DND-41 (cell line): ENCODE measurements around the gene PRKCB.

ENCODE experiments used
- ATAC-seq: fragments of 200-7000 bp; cut with Tn5 transposase; 3 replicates; pipeline ENCODE4 v1.9.1; 2021; ENCODE audit warnings: low read depth; ENCODE audit not compliant: insufficient read depth
- DNase-seq: peaks from one replicate; pipeline ENCODE4 v3.0.0-alpha.2; 2020
- H2AFZ ChIP-seq: 2 replicates; pipeline ENCODE4 v1.6.0; 2012; ENCODE audit warnings: low read depth, low read length
- H3K27ac ChIP-seq: 2 replicates; pipeline ENCODE4 v1.5.1; 2012; ENCODE audit warnings: low read length, inconsistent platforms
- H3K27me3 ChIP-seq: fragments of 200-600 bp; sonication (generic); 2 replicates; pipeline ENCODE4 v1.6.0; 2012; ENCODE audit warnings: low read length, mild to moderate bottlenecking, inconsistent platforms; ENCODE audit not compliant: insufficient read depth, poor library complexity
- H3K36me3 ChIP-seq: 2 replicates; pipeline ENCODE4 v1.5.1; 2012; ENCODE audit warnings: low read length, inconsistent platforms; ENCODE audit not compliant: insufficient read depth
- H3K4me1 ChIP-seq: 2 replicates; pipeline ENCODE4 v1.5.1; 2012; ENCODE audit warnings: mild to moderate bottlenecking, low read length; ENCODE audit not compliant: insufficient read depth
- H3K4me2 ChIP-seq: 2 replicates; pipeline ENCODE4 v1.6.0; 2012; ENCODE audit warnings: mild to moderate bottlenecking, moderate library complexity, low read length, inconsistent platforms; ENCODE audit not compliant: insufficient read depth
- H3K4me3 ChIP-seq, 2 experiments: fragments of 200-600 bp in 1 of 2; shearing (Covaris generic) in 1 of 2; 2 replicates each; pipeline ENCODE4 v1.5.1; 2012 to 2016; ENCODE audit warnings: inconsistent platforms in 2 of 2, low read length in 2 of 2, mild to moderate bottlenecking in 2 of 2, low read depth in 1 of 2, moderate library complexity in 1 of 2
- H3K79me2 ChIP-seq: 2 replicates; pipeline ENCODE4 v1.6.0; 2012; ENCODE audit warnings: low read length, inconsistent platforms; ENCODE audit not compliant: insufficient read depth
- H3K9ac ChIP-seq: 2 replicates; pipeline ENCODE4 v1.6.0; 2012; ENCODE audit warnings: low read depth, mild to moderate bottlenecking, inconsistent platforms, low read length, moderate library complexity
- H3K9me3 ChIP-seq: 2 replicates; pipeline ENCODE4 v1.5.1; 2012; ENCODE audit warnings: low read length, moderate library complexity, mild to moderate bottlenecking, inconsistent platforms; ENCODE audit not compliant: insufficient read depth, severe bottlenecking
- H4K20me1 ChIP-seq: 2 replicates; pipeline ENCODE4 v1.6.0; 2012; ENCODE audit warnings: low read length; ENCODE audit not compliant: insufficient read depth
- EZH2 ChIP-seq: IDR thresholded peaks from 3 replicates; pipeline ENCODE4 v1.6.1; 2012; ENCODE audit warnings: borderline replicate concordance, low read depth, mild to moderate bottlenecking, moderate library complexity, low read length, inconsistent platforms; ENCODE audit not compliant: severe bottlenecking
- TF ChIP-seq, protein P1 (sequence below): IDR thresholded peaks from 2 replicates; pipeline ENCODE4 v1.5.1; 2012; ENCODE audit warnings: borderline replicate concordance, low read length, moderate library complexity, mild to moderate bottlenecking; ENCODE audit not compliant: poor library complexity, severe bottlenecking; ENCODE audit errors: extremely low read depth

PRKCB gene

DNA sequence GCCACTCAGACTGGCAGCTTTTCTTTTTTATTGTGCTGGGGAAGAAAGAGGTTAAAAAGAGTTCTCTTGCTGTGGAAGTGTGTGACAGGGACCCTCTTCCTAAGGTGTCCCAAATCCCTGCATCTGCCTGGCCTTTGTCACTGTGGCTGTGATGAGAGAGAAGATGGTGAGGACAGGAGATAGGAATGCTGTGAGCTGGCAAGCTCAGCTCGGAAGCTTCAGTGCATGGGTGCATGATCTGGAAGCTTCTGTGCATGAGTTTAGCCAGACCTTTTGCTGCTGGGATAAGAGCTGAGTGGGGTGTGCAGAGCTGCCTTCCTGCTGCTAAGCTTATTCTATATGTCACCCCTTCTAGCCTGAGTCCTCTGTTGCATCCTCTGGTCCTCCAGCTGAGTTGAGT is 317.0 kb downstream of the PRKCB start:
- no peak for ATAC-seq
- 0 out of 2 replicates have a peak, but pooled peaks cover 3% of the 10 kb centered on the region for H4K20me1 ChIP-seq
- no peaks in the 10 kb centered on the region for H3K4me1 ChIP-seq
- no peak overlapping the region for H2AFZ ChIP-seq
- no peak for DNase-seq
- H3K4me3 ChIP-seq: no peak overlapping the region
- H3K79me2 ChIP-seq: no peaks in the 10 kb centered on the region
- no peak overlapping the region for H3K27ac ChIP-seq
- no peaks in the 10 kb centered on the region for H3K27me3 ChIP-seq
- peaks cover 42% of the 10 kb centered on the region for H3K36me3 ChIP-seq
- H3K9ac ChIP-seq: no peak overlapping the region
- H3K9me3 ChIP-seq: no peaks in the 10 kb centered on the region
- no peak overlapping the region for H3K4me2 ChIP-seq
- TF ChIP-seq, protein P1, sequence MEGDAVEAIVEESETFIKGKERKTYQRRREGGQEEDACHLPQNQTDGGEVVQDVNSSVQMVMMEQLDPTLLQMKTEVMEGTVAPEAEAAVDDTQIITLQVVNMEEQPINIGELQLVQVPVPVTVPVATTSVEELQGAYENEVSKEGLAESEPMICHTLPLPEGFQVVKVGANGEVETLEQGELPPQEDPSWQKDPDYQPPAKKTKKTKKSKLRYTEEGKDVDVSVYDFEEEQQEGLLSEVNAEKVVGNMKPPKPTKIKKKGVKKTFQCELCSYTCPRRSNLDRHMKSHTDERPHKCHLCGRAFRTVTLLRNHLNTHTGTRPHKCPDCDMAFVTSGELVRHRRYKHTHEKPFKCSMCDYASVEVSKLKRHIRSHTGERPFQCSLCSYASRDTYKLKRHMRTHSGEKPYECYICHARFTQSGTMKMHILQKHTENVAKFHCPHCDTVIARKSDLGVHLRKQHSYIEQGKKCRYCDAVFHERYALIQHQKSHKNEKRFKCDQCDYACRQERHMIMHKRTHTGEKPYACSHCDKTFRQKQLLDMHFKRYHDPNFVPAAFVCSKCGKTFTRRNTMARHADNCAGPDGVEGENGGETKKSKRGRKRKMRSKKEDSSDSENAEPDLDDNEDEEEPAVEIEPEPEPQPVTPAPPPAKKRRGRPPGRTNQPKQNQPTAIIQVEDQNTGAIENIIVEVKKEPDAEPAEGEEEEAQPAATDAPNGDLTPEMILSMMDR: no peak
- no peak for TF ChIP-seq EZH2

DNA sequence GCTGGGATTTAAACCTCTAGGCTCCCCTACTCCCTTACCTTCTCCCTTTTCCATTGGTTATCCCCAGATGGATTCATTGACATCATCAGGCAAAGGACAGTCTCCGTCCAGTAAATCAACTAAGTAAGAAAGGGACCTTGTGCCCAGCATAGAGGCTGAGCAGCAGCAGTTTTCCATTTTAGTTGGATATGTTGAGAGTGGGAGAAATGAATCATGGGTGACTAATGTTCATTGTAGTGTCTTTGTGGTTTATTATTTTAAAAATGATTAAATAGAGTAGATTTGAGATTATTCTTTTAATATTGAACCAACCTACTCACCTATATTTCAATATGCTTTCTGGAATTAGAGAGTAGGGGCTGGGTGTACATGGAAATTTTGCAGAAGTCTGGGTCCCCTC is 321.0 kb downstream of the PRKCB start:
- H3K27me3 ChIP-seq: no peaks in the 10 kb centered on the region
- no peak overlapping the region for H3K9ac ChIP-seq
- no peak overlapping the region for H3K4me3 ChIP-seq
- no peak overlapping the region for H3K27ac ChIP-seq
- H2AFZ ChIP-seq: no peak overlapping the region
- H3K9me3 ChIP-seq: no peaks in the 10 kb centered on the region
- DNase-seq: no peak
- 0 out of 2 replicates have a peak, but pooled peaks cover 3% of the 10 kb centered on the region for H4K20me1 ChIP-seq
- ATAC-seq: no peak
- H3K79me2 ChIP-seq: no peaks in the 10 kb centered on the region
- peaks cover 54% of the 10 kb centered on the region for H3K36me3 ChIP-seq
- no peak overlapping the region for H3K4me2 ChIP-seq
- no peaks in the 10 kb centered on the region for H3K4me1 ChIP-seq
- no peak for TF ChIP-seq EZH2
- TF ChIP-seq, protein P1: no peak

DNA sequence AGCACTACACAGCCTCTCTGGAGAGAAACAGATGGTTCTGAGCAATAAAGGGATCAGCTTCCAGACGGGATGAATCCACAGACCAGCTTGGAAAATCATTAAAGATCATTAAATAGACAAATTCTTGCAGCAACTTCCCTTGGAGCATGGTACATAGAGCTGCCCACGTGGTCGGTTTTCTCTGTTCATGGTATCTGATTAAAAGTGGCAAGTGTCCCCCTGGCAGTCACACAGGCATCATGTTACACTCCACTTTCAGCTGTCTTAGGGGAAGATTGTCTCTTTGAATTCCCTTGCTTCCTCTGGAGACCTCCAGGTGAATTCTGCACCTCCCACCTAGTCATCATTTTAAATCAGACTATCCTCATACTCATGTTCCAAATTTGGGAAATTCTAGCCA is 328.2 kb downstream of the PRKCB start:
- Histone ChIP-seq H4K20me1 (no peaks in the 10 kb centered on the region), H3K36me3 (peaks cover 16% of the 10 kb centered on the region), H3K27ac (no peak overlapping the region), H3K79me2 (no peaks in the 10 kb centered on the region), H3K4me2 (no peak overlapping the region), H3K27me3 (no peaks in the 10 kb centered on the region), H3K4me1 (no peaks in the 10 kb centered on the region), H2AFZ (no peak overlapping the region), H3K4me3 (no peak overlapping the region), H3K9ac (no peak overlapping the region), H3K9me3 (no peaks in the 10 kb centered on the region)
- ATAC-seq (no peak), DNase-seq (no peak)
- no peak for TF ChIP-seq EZH2
- TF ChIP-seq, protein P1: no peak

DNA sequence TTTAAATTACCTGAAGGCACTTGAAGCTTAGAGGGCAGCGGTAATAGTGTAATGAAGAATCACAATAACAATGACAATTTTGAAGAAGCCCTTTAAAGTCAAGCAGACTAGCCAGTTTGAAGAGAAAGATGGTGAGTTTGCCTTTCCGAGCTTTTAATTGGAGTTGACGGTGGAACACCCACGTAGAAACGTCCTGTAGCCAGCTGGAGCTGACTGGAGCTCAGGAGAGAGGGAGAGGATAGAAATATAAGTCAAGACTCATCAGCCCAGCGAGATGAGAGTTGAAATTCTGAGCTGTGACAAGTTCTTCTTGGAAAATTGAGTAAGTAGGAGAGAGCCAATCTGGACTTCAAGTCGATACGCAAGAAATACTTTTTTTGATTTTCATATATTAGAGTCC is 328.6 kb downstream of the PRKCB start:
- H3K79me2 ChIP-seq: no peaks in the 10 kb centered on the region
- no peaks in the 10 kb centered on the region for H3K4me1 ChIP-seq
- H2AFZ ChIP-seq: no peak overlapping the region
- H3K9me3 ChIP-seq: no peaks in the 10 kb centered on the region
- no peak for ATAC-seq
- no peaks in the 10 kb centered on the region for H4K20me1 ChIP-seq
- H3K4me2 ChIP-seq: no peak overlapping the region
- H3K27me3 ChIP-seq: no peaks in the 10 kb centered on the region
- no peak overlapping the region for H3K27ac ChIP-seq
- no peak for DNase-seq
- no peak overlapping the region for H3K4me3 ChIP-seq
- TF ChIP-seq EZH2: no peak
- TF ChIP-seq, protein P1: no peak
- H3K36me3 ChIP-seq: peaks cover 11% of the 10 kb centered on the region
- H3K9ac ChIP-seq: no peak overlapping the region
